HEK293 (cell line): ENCODE data around the gene PALM.

Source experiments
- CTCF ChIP-seq: fragments of 450-650 bp; formaldehyde crosslinking; IDR thresholded peaks from 2 replicates; pipeline ENCODE4 v1.5.1; 2016; ENCODE audit warnings: missing biosample characterization, missing genetic modification characterization
- GLI4 ChIP-seq: fragments of 450-650 bp; formaldehyde crosslinking; IDR thresholded peaks from 2 replicates; pipeline ENCODE4 v1.5.1; 2016; ENCODE audit warnings: missing biosample characterization, missing genetic modification characterization
- HOXA7 ChIP-seq: sonication (generic); formaldehyde crosslinking; IDR thresholded peaks from 2 replicates; pipeline ENCODE4 v1.8.1; 2022; ENCODE audit warnings: missing genetic modification reagents, borderline replicate concordance
- KLF1 ChIP-seq: fragments of 450-650 bp; formaldehyde crosslinking; IDR thresholded peaks from 2 replicates; pipeline ENCODE4 v1.5.1; 2016; ENCODE audit warnings: missing biosample characterization, missing genetic modification characterization
- KLF10 ChIP-seq: fragments of 450-650 bp; IDR thresholded peaks from 2 replicates; pipeline ENCODE4 v1.5.1; 2018; ENCODE audit warnings: missing biosample characterization, mild to moderate bottlenecking, missing genetic modification characterization
- KLF16 ChIP-seq: fragments of 450-650 bp; formaldehyde crosslinking; IDR thresholded peaks from 2 replicates; pipeline ENCODE4 v1.5.1; 2017; ENCODE audit warnings: missing biosample characterization, missing genetic modification characterization
- MZF1 ChIP-seq: fragments of 450-650 bp; formaldehyde crosslinking; IDR thresholded peaks from 2 replicates; pipeline ENCODE4 v1.5.1; 2017; ENCODE audit warnings: missing biosample characterization, missing genetic modification characterization, borderline replicate concordance
- PRDM2 ChIP-seq: fragments of 450-650 bp; formaldehyde crosslinking; IDR thresholded peaks from 2 replicates; pipeline ENCODE4 v1.5.1; 2016; ENCODE audit warnings: missing biosample characterization, missing genetic modification characterization, borderline replicate concordance
- PRDM6 ChIP-seq: fragments of 450-650 bp; formaldehyde crosslinking; IDR thresholded peaks from 2 replicates; pipeline ENCODE4 v1.5.1; 2017; ENCODE audit warnings: missing biosample characterization, missing genetic modification characterization
- SETDB1 ChIP-seq: IDR thresholded peaks from one replicate; pipeline ENCODE4 v1.6.1; 2017; ENCODE audit warnings: mild to moderate bottlenecking, low read length, moderate library complexity, mixed read lengths; ENCODE audit not compliant: insufficient read length
- ZBTB48 ChIP-seq: fragments of 450-650 bp; formaldehyde crosslinking; IDR thresholded peaks from 2 replicates; pipeline ENCODE4 v1.5.1; 2016; ENCODE audit warnings: missing biosample characterization, missing genetic modification characterization
- ZBTB6 ChIP-seq: fragments of 450-650 bp; formaldehyde crosslinking; IDR thresholded peaks from 2 replicates; pipeline ENCODE4 v1.5.1; 2017; ENCODE audit warnings: missing biosample characterization, missing genetic modification characterization
- ZNF132 ChIP-seq: fragments of 450-650 bp; formaldehyde crosslinking; IDR thresholded peaks from 2 replicates; pipeline ENCODE4 v1.5.1; 2017; ENCODE audit warnings: missing biosample characterization, missing genetic modification characterization, borderline replicate concordance
- ZNF175 ChIP-seq: fragments of 450-650 bp; formaldehyde crosslinking; IDR thresholded peaks from 2 replicates; pipeline ENCODE4 v1.5.1; 2016; ENCODE audit warnings: missing biosample characterization, missing genetic modification characterization
- ZNF18 ChIP-seq: fragments of 450-650 bp; formaldehyde crosslinking; IDR thresholded peaks from 2 replicates; pipeline ENCODE4 v1.5.1; 2016; ENCODE audit warnings: missing biosample characterization, missing genetic modification characterization
- ZNF2 ChIP-seq: fragments of 450-650 bp; formaldehyde crosslinking; IDR thresholded peaks from 2 replicates; pipeline ENCODE4 v1.5.1; 2016; ENCODE audit warnings: missing biosample characterization, missing genetic modification characterization
- ZNF292 ChIP-seq: fragments of 450-650 bp; formaldehyde crosslinking; IDR thresholded peaks from 2 replicates; pipeline ENCODE4 v1.5.1; 2016; ENCODE audit warnings: low read depth, missing biosample characterization, missing genetic modification characterization, borderline replicate concordance
- ZNF391 ChIP-seq: fragments of 450-650 bp; formaldehyde crosslinking; IDR thresholded peaks from 2 replicates; pipeline ENCODE4 v1.5.1; 2016; ENCODE audit warnings: low read depth, missing biosample characterization, missing genetic modification characterization, borderline replicate concordance
- ZNF561 ChIP-seq: fragments of 450-650 bp; IDR thresholded peaks from 2 replicates; pipeline ENCODE4 v1.5.1; 2018; ENCODE audit warnings: missing biosample characterization, missing genetic modification characterization, borderline replicate concordance
- ZNF621 ChIP-seq: fragments of 450-650 bp; formaldehyde crosslinking; IDR thresholded peaks from 2 replicates; pipeline ENCODE4 v1.5.1; 2017; ENCODE audit warnings: missing biosample characterization, missing genetic modification characterization
- ZNF623 ChIP-seq: fragments of 450-650 bp; formaldehyde crosslinking; IDR thresholded peaks from 2 replicates; pipeline ENCODE4 v1.5.1; 2016; ENCODE audit warnings: missing biosample characterization, missing genetic modification characterization
- ZNF624 ChIP-seq: fragments of 450-650 bp; formaldehyde crosslinking; IDR thresholded peaks from 2 replicates; pipeline ENCODE4 v1.5.1; 2017; ENCODE audit warnings: missing biosample characterization, missing genetic modification characterization
- ZNF777 ChIP-seq: fragments of 450-650 bp; formaldehyde crosslinking; IDR thresholded peaks from 2 replicates; pipeline ENCODE4 v1.5.1; 2017; ENCODE audit warnings: missing biosample characterization, missing genetic modification characterization, borderline replicate concordance
- ZSCAN30 ChIP-seq: fragments of 450-650 bp; IDR thresholded peaks from 2 replicates; pipeline ENCODE4 v1.5.1; 2018; ENCODE audit warnings: missing biosample characterization, mild to moderate bottlenecking, missing genetic modification characterization, moderate library complexity
- ZXDB ChIP-seq: fragments of 450-650 bp; formaldehyde crosslinking; IDR thresholded peaks from 2 replicates; pipeline ENCODE4 v1.5.1; 2016; ENCODE audit warnings: missing biosample characterization, missing genetic modification characterization
- TF ChIP-seq, protein P1 (sequence below): fragments of 450-650 bp; formaldehyde crosslinking; IDR thresholded peaks from 2 replicates; pipeline ENCODE4 v1.5.1; 2016; ENCODE audit warnings: missing biosample characterization, missing genetic modification characterization

Gene PALM

GRCh38 chr19:796692-797527 lies 88.2 kb downstream of the PALM start, which contains the start of gene PTBP1 (continued):
- TF ChIP-seq CTCF (no peak), PRDM6 (tag by site-specific recombination) (no peak), ZNF132 (tag by site-specific recombination) (no peak), KLF10 (tag by site-specific recombination) (peak; percentile 51; the same call in 1 of the 2 replicates), MZF1 (tag by site-specific recombination) (no peak), ZNF561 (tag by site-specific recombination) (peak; percentile 83; the same call in 1 of the 2 replicates), PRDM2 (tag by site-specific recombination) (no peak), KLF16 (tag by site-specific recombination) (peak; percentile 80), ZNF2 (tag by site-specific recombination) (no peak), ZNF292 (tag by site-specific recombination) (no peak), ZNF624 (tag by site-specific recombination) (no peak), KLF1 (tag by site-specific recombination) (peak; percentile 49), ZBTB6 (tag by site-specific recombination) (peak; percentile 66), ZXDB (tag by site-specific recombination) (peak; percentile 88), ZNF621 (tag by site-specific recombination) (no peak), SETDB1 (no peak), ZNF777 (tag by site-specific recombination) (no peak), ZSCAN30 (tag by site-specific recombination) (no peak; the same call in 1 of the 2 replicates), ZNF18 (tag by site-specific recombination) (no peak; the same call in 1 of the 2 replicates), GLI4 (tag by site-specific recombination) (no peak), ZNF175 (tag by site-specific recombination) (no peak), HOXA7 (CRISPR knock-in tag) (no peak), ZNF623 (tag by site-specific recombination) (no peak), ZBTB48 (tag by site-specific recombination) (no peak), ZNF391 (tag by site-specific recombination) (peak; percentile 37; the same call in 1 of the 2 replicates)
- TF ChIP-seq, protein P1, sequence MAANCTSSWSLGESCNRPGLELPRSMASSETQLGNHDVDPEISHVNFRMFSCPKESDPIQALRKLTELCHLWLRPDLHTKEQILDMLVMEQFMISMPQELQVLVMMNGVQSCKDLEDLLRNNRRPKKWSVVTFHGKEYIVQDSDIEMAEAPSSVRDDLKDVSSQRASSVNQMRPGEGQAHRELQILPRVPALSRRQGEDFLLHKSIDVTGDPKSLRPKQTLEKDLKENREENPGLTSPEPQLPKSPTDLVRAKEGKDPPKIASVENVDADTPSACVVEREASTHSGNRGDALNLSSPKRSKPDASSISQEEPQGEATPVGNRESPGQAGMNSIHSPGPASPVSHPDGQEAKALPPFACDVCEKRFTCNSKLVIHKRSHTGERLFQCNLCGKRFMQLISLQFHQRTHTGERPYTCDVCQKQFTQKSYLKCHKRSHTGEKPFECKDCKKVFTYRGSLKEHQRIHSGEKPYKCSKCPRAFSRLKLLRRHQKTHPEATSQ (tag by site-specific recombination), result no peak
